ENCODE results near the gene SRGAP1.

- no peak for TF ChIP-seq CTCF (tag by site-specific recombination; IDR thresholded peaks at IDR 0.05)
- no peak for TF ChIP-seq ZNF302 (tag by site-specific recombination; IDR thresholded peaks at IDR 0.05; ENCODE audit: low read depth)
- TF ChIP-seq ZNF138 (tag by site-specific recombination; IDR thresholded peaks at IDR 0.05; ENCODE audit: borderline replicate concordance) = no peak
- TF ChIP-seq ZBTB20 (tag by site-specific recombination; IDR thresholded peaks at IDR 0.05) = no peak
- TF ChIP-seq ZNF660 (tag by site-specific recombination; IDR thresholded peaks at IDR 0.05) = no peak
- TF ChIP-seq ZNF629 (tag by site-specific recombination; IDR thresholded peaks at IDR 0.05) = no peak
- no peak for TF ChIP-seq ZFP41 (tag by site-specific recombination; IDR thresholded peaks at IDR 0.05; ENCODE audit: borderline replicate concordance)
- no peak for TF ChIP-seq ZNF561 (tag by site-specific recombination; IDR thresholded peaks at IDR 0.05; ENCODE audit: borderline replicate concordance)
- no peak for TF ChIP-seq ZNF274 (IDR thresholded peaks at IDR 0.05; ENCODE audit: low read length)
- TF ChIP-seq ZNF274 (tag by site-specific recombination; IDR thresholded peaks at IDR 0.05; ENCODE audit: borderline replicate concordance) = no peak
- TF ChIP-seq ZSCAN23 (tag by site-specific recombination; IDR thresholded peaks at IDR 0.05) = no peak
- TF ChIP-seq ZFP3 (tag by site-specific recombination; IDR thresholded peaks at IDR 0.05; ENCODE audit: low read depth) = no peak
- TF ChIP-seq ZBTB7A (tag by site-specific recombination; IDR thresholded peaks at IDR 0.05; ENCODE audit: low read depth) = no peak
- no peak for TF ChIP-seq ZNF121 (tag by site-specific recombination; IDR thresholded peaks at IDR 0.05)
- no peak for TF ChIP-seq KLF1 (tag by site-specific recombination; IDR thresholded peaks at IDR 0.05)
Observed at GRCh38 chr12:64097366-64098105, 253.0 kb downstream of the SRGAP1 start.
